NCI-H1930 (cell line): ENCODE measurements around the gene CAB39.

Experiments used
- DNase-seq, 2 experiments: peaks; one replicate each; lab custom pipeline; 2025; lab: John Stamatoyannopoulos, UW

CAB39 gene

DNA sequence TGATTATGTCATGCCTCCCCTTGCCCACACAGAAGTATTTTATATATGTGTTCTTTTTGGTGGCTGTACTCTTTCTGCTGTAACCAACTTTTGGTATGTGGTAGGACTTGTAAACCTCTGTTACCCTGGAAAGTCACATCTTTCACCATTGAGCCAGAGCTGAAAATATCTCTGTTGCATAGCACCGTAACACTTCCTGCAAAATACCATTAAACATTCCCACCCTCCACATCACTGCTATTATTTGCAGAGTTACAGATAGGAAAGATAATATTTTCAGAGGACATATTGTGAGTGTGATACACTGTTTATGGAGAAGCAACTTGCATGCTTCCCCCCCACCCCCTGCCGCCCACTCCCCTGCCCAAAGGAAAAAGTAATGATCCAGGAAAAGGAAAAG lies 44.8 kb downstream of the CAB39 start:
- DNase-seq: no peak

DNA sequence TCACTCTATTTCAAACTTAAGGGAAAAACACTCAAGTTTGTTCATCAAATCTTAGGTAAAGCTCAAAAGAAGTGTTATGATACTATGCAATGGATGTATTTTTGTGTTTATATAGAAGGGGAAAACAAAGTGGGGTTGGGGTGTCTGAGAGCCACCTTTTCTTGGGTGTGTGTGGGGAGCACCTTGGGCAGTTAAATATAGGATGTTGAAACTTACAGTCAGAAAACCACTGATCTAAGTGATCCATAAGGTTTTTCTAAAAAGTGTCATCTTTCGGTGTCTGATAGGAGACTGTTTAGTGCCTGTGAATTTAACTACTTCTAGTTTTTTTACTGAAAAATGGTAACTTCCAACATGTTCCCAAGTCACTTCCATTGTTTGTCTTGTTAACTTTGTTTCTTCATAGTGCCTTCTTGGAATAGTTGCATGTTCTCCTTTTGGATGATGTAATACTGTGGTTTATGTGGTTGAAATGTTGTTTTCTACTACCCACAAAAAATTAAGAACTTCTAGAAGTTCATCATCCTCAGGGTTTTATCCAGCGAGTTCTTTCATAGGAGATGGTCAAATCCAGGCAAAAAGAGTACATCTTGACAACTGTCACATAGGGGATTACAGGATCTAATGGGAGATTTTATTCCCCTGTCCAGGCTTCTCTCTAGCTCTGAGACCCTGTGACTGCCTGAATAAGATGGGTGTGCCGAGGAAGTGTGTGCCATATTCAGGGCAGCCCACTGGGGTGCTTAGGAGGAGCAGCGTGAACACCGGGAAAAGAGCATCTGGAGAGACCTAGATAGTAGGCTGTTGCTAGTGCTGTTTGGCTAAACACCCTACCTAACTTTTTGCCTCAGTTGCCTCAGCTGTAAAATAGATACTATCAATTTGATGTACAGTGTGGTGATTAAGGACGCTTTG lies 46.2 kb downstream of the CAB39 start:
- no peak for DNase-seq

DNA sequence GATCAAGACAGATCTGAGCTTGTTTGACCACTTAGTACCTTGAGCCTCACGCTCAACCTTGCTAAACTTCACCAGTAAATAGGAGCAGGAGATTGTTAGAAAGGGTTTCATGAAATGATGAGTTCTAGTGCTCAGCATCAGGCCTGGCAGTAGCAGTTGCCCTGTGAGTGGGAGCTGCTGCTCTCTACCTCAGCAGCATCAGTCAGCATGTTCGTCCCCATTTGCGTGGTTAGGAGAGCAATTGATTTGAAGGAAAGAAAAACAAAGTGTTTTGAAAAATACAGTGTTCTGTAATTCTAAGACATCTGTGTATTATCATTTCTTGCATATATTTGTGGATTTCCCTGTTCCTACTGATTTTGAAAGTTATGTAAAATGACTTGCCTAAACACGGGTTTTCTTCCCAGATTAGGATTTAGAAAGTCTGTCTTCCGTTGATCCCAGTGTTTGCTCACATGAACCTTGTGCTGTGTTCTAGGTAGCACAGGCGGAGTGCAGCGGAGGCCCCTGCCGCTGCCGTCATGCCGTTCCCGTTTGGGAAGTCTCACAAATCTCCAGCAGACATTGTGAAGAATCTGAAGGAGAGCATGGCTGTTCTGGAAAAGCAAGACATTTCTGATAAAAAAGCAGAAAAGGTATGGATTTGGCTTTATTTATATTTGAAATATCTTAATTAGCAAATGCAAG lies 47.0 kb downstream of the CAB39 start:
- no peak for DNase-seq

DNA sequence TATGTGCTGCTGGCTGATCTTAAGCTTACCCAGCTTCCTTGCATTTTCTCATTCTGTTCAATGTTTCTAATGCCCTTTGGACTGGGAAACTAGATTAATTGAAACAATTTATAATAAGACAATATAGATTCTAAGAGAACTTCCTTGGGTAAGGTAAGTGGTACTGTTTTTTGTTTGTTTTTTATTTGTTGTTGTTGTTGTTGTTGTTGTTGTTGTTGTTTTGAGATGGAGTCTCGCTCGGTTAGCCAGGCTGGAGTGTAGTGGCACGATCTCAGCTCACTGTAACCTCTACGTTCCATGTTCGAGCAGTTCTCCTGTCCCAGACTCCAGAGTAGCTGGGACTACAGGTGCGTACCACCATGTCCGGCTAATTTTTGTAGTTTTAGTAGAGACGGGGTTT lies 49.1 kb downstream of the CAB39 start:
- DNase-seq: no peak

DNA sequence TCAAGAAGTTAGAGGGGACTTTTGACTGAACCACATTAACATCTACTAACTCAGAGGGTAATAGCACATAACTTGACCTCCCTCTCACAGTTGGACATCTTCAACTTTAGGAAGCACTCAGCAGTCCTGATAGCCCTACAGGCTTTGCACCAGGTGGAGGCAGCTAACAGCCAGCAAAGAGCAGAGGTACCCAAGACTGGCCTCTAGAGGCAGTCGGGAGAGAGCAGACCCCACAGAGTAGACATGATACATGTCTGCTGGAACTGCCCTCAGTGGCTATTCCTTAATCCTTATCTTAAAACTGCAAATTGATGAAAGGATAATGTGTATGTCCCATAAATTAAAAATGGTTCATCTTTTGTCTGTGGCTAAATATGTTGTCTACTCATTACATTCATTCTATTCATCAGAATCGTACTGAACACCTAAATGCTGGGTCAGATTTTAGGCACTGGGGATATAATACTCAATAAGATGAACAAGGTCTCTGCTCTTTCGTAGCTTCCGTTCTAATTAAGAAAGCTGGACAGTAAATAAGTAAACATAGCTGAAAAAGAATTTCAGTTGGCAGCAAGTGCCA lies 49.8 kb downstream of the CAB39 start:
- DNase-seq: no peak

DNA sequence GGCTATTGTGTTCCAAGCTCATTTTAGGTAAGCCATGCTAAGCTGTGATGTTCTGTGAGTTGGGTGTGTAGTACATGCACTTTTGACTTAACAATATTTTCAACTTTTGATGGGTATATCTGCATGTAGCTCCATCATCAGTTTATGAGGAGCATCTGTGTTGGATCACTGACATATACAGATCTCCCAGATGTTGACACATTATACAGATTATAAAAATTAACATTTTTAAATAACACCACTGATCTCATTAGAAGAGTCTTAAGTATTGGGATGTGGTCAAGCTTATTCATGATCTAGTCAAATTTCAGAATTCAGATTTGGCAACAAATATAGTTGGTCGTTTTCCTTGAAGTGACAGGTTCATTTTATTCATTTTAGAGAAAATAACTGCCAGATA lies 51.7 kb downstream of the CAB39 start:
- DNase-seq: no peak

DNA sequence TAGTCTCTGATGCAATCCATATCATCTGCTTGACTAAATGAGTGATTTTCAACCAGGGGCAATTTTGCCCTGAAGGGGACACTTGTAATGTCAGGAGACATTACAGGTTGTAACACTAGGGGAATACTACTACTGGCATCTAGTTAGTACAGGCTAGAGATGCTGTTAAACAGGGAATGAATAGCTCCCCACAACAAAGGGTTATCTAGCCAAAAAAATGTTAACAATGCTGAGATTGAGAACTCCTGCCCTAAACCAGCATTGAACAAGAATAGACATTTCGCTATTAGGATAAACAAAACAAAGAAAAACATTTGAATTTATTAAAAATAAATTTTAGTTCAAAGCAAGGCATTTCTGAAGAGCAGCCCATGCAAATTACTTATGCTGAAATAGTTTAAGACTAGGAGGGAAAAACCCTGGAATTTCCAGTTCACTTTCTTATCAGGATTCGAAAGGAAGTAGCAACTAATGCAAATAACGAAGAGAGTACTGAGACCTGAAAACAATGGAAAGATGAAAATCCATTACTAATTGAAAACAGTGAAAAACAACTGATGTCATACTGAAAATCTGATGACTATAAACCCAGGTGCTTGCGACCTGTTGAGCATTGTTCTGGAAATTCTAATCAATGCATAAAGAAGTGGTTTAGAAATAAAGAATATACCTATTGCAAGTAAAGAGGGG lies 53.1 kb downstream of the CAB39 start:
- DNase-seq: no peak

DNA sequence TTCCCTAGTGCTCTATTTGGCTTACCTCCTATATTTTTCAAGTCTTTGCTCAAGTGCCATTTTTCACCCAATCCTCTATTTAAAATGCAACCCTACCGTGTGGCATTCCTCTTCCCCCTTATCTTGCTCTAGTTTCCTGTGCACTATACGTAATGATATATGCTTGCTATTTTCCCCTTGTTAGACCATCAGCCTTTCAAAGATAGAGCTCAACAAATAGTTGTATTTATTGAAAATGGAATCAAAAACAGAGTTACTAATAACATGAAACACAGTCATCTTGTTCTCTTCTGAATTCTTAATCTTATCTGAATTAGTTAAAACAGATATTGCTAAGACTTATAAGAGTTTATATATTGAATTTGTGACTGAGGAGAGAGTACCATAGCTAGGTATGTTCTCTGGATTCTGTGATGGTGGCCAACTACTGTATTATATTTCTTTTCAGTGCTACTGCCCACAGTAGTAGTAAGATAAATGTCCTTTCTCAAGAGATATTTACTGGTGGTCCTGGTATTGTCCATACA lies 55.3 kb downstream of the CAB39 start:
- no peak for DNase-seq

DNA sequence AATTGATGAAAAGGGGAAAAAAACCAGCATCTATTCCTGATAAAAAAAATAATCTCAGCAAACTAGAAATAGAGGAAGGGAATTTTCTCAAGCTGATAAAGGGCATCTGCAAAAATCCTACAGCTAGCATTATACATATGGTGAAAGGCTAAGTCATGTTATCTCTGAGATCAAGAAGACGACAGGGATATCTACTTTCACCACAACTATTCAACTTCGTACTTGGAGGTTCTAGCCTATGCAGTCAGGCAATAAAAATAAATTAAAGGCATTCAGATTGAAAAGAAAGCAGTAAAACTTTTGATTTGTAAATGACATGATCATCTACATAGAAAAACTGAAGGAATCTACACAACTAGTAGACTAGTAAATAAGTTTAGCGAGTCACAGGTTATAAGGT lies 58.2 kb downstream of the CAB39 start:
- no peak for DNase-seq

DNA sequence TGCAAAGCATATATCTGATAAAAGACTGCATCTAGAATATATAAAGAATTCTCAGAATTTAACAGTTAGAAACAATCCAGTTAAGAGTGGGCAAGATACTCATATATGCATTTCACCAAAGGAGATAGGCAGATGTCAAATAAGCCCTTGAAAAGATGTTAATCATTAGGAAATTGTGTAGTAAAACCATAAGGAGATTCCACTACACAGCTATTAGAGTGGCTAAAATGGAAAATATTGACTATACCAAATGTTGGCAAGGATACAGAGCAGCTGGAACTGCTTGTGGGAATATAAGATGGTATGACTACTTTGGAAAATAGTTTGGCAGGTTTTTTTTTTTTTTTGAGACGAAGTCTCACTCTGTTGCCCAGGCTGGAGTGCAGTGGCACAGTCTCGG lies 59.5 kb downstream of the CAB39 start:
- DNase-seq: no peak

DNA sequence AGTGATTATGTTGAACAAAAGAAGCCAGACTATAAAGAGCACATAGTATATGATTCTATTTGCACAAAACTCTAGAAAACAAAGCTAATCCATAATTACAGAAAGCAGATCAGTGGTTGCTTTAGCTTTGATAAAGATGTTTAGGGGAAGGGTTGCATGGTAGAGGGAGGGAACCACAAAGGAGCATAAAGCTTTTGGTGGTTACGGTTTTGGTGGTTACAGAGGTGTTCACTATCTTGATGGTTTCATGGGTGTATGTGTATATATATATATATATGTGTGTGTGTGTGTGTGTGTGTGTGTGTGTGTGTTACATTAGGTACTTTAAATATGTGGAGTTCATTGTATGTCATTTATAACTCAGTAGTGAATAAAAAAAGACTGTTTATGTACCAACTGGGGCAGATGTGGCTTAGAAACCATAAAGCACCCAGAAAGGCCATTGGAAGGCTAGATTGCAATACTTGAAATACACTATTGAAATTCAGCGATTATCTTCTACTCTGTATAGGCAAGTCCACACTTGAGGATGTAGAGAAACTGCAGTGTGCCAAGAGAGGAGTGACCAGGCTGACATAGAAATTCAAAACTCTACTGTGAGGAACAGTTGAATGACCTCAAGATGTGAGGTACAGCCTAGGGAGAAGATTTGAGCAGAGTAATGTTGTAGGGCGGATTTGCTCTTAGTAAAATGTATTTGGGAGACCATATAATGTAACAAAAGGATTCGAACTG lies 60.6 kb downstream of the CAB39 start:
- no peak for DNase-seq

DNA sequence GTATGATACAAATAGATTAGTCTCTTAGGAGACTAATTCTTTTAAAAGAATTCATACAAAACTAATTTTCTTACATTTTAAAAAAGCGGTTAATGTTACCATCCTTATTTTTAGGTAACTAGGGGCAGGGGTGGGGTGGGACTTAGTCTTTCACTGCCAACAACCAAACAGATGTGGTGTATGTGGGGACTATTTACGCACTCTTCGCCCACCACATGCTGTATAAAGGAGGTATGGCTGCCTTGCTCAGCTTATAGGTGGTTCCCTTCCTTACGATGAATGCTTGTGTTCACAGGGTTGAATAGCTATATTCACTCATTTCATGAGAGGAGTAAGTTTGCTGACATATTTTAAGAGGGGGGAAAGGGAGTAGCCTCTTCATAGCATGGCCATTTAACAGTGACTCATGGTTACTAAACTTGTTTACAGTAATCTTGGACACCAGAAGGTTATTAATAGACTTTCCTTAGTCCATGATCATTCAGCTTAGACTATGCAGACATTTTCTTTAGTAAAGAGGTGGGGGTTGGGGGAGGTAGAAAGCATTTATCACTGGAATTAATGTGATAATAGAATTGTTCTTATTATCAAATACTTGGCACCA lies 61.8 kb downstream of the CAB39 start:
- DNase-seq: no peak

DNA sequence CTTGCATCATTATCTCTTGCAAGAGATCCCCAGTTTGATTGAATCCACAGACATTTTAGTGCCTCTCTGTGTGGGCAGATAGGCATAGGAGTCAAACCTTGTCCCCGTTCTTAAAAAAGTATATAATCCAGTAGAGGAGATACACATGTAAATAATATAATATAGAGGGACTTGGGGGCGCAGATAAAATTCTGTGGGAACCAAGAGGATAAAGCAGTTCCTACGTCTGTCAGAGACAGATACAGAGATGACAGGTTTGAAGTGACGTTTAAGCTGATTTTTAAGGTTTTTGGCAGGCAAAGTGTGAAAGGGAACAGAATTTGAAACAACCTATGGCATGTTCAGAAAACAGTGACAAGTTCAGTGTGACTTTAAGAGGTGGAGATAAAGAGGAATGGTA lies 63.1 kb downstream of the CAB39 start:
- DNase-seq: no peak

DNA sequence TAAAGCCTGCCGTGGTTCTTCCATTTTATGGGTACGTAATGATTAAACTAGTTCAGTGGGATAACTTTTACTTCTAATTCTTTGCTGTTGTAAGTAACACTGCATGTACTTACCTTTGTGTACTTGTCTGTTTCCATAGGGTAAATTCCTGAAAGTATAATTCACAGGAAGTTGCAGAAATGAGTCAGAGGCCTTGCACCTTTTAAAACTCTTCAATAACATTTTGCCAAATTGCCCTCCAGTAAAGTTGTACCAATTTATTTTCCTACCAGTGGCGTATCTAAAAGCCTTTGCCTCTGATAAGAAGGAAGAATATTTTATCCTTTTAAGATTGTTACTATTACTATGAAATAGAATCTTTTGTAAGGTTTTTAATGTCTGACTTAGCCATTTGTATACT lies 65.1 kb downstream of the CAB39 start:
- no peak for DNase-seq

DNA sequence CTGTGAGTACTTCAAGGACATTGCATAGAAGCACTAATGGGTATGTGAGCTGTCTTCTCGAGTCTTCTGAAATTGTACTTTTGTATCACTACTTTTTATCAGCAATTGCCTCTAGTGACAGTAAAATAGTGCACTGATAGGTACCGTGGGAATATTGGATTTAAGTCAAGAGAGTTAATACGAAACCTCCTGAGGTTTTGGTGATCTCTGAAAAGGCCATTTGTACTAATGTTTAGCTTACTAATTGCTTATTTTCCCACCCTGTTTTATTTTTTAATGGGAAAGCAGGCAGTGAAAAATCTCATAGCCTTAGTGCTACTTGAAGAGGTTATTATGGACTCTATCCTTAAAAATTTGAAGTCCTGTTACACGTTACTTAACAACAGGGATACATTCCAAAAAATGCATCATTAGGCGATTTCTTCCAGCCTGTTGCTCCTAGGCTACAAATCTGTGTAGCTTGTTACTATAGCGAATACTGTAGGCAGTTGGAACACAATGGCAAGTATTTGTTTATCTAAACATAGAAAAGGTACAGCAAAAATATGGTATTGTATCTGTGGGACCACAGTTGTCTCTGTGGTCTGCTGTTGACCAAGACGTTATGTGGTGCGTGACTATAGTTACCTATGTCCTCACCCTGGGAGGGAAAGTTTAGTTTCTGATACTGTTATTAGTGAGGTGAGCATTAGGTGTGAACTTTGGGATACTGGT lies 65.9 kb downstream of the CAB39 start:
- no peak for DNase-seq

DNA sequence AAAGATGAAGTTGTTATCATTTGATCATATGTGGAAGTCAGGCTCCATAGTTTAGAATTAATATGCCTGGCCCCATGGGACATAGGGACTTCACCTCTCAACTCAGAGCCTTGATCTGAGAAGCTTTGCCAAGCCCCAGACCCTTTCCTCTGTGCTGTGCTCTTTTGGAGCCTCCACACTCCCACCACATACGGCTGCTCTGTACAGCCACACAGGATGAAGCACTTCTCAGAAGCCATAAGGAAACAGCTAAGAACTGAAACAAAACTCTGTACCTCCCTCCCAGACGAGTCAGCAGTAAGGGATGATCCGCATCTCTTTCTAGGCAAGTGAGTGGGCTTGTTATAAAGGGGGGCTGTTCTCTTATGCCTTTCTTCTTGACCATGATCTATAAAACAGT lies 66.5 kb downstream of the CAB39 start:
- DNase-seq: no peak

DNA sequence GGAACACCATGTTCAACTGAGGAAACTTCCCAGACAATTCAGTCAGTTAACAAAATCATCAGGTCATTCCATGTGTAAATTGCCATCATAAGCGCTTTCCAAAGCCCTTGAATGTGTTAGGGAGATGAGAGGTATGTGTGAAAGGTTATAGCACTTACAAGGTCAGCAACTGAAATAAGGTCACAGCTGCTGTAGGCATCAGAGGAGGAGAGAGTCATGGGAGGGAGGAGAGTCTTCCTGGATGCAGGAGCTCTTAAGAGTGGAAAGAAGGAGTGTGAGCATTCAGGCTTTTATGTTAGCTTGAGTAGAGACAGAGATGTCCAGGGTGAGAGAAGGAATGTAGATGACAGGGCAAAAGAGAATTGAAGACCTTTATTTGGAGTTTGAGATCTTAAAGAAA lies 67.0 kb downstream of the CAB39 start:
- no peak for DNase-seq

DNA sequence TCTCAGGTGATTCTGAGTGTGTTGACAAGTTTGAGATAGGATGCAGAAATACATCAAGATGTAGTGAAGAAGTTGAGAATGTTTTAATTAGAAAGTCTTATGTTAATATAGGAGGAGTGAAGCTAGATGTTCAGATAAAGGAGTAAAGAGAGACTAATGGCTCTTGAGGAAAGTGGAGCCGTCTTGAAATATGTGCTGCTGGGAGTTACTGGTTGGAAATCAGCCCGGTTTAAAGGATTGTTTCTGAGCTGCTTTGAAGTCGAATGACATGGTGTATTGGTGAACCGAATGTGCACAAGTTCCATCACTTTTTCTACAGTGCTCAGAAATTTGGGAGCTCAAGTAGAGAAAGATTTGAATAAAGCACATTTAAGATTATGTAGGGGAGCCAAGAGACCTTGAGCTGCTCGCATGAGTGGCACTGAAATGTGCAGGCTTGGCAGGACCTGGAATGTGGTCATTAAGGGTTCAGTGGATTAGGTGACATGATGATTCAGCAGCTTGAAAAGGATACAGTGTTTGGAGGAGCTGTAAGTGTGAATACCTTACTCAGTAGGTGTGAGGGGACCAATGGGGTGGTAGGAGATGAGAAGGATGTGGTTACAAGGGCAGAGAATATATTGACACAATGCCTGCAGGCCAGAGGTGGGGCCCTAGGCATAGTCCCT lies 68.6 kb downstream of the CAB39 start:
- no peak for DNase-seq

DNA sequence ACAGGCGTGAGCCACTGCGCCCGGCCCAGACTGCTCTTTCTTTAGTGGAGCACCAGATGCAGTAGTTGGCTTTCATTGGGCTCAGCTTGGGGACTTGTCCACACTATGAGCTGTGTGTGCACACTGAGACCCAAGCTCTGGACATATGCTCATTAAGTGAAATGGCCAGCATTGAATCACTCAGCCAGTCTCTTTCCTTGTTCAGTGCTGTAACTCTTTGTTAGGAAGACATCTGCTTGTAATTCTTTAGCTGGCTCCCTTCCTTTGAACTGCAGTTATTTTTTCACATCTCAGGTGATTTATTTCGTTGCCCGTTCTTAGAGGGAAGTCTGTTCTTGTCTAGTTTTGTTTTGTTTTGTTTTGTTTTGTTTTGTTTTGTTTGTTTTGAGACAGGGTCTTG lies 70.5 kb downstream of the CAB39 start:
- DNase-seq: no peak

DNA sequence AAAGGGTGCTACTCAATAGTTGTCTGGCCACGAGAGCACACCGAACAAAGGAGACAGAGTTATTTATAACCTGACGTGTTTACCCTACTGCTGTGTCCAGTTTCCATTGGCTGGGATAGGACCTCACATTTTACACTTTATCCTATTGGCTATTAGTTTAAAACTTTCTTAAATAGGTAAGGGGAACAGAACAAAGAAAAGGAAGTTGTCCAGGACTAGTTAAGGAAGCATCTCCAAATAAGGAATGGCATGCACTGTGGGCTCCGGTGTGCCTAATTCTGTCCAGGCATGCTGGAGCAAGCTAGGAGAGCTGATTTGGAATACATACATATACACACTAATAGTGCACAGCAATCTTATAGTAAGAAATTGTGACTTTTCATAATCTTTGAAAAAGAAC lies 72.2 kb downstream of the CAB39 start:
- no peak for DNase-seq
